Endothelial cell of umbilical vein (primary cell): ENCODE measurements around the gene RIPK3. TPM values are rescaled to one million over a fixed set of nuclear protein-coding genes. Genes with fewer than 3 reads are reported as not detected.

Experiments
- BruUV-seq: library from RNA; stranded (reverse); fragments of 400-500 nt; replicated peaks from 2 replicates; lab custom pipeline; 2021; lab: Mats Ljungman, UMichigan
- CTCF ChIA-PET: fragments of 300-600, 350-600 bp; sonication (Branson Sonifier 250); formaldehyde crosslinking; loops from one replicate; lab custom pipeline; 2021; ENCODE audit warnings: antibody characterized with exemption, inconsistent platforms; lab: Charles Lee
- POLR2A ChIA-PET: fragments of 300-600, 350-600 bp; sonication (Branson Sonifier 250); formaldehyde crosslinking; loops from one replicate; lab custom pipeline; 2021; ENCODE audit warnings: antibody characterized with exemption, inconsistent platforms; lab: Charles Lee
- DNase-seq: peaks from one replicate; pipeline ENCODE4 v3.0.0-alpha.2; 2011; ENCODE audit warnings: low read depth, low spot score
- FAIRE-seq: peaks from 2 replicates; lab custom pipeline; 2011; peaks lifted over from hg19 to GRCh38; lab: Jason Lieb, UNC
- H2AFZ ChIP-seq: 2 replicates; pipeline ENCODE4 v1.6.0; 2012; ENCODE audit warnings: low read depth, low read length, control low read depth, inconsistent platforms
- H3K27ac ChIP-seq: 2 replicates; pipeline ENCODE4 v1.5.1; 2011; ENCODE audit warnings: low read depth, mild to moderate bottlenecking, control low read depth, low read length, moderate library complexity; ENCODE audit not compliant: insufficient read depth
- H3K27me3 ChIP-seq, 2 experiments: 2 replicates each; pipeline versions ENCODE4 v1.6.0 to v1.6.1; 2011; ENCODE audit warnings: low read length in 2 of 2, mixed read lengths in 1 of 2; ENCODE audit not compliant: control insufficient read depth in 2 of 2, insufficient read depth in 2 of 2
- H3K36me3 ChIP-seq, 2 experiments: 2 replicates in 1 of 2; 3 replicates in 1 of 2; pipeline ENCODE4 v1.5.1; 2011; ENCODE audit warnings: low read length in 2 of 2, mild to moderate bottlenecking in 1 of 2, moderate library complexity in 1 of 2; ENCODE audit not compliant: control insufficient read depth in 2 of 2, insufficient read depth in 2 of 2; ENCODE audit errors: extremely low read depth in 1 of 2
- H3K4me1 ChIP-seq: 3 replicates; pipeline ENCODE4 v1.5.1; 2011; ENCODE audit warnings: mild to moderate bottlenecking, low read length; ENCODE audit not compliant: control insufficient read depth, insufficient read depth; ENCODE audit errors: extremely low read depth
- H3K4me2 ChIP-seq: 2 replicates; pipeline ENCODE4 v1.6.1; 2011; ENCODE audit warnings: low read length, control low read depth, mixed read lengths; ENCODE audit not compliant: insufficient read depth
- H3K4me3 ChIP-seq, 3 experiments: fragments of 200-600 bp in 1 of 3; sonication (generic), shearing (Covaris generic) in 1 of 3; replicated peaks in 1 of 3; 2 replicates each; pipeline ENCODE4 v1.5.1; 2011 to 2016; ENCODE audit warnings: control low read depth in 3 of 3, low read length in 3 of 3, mild to moderate bottlenecking in 2 of 3, inconsistent platforms in 1 of 3, low read depth in 1 of 3, moderate library complexity in 1 of 3; ENCODE audit not compliant: insufficient read depth in 1 of 3
- H3K79me2 ChIP-seq: 2 replicates; pipeline ENCODE4 v1.6.0; 2012; ENCODE audit warnings: low read length, inconsistent platforms; ENCODE audit not compliant: control insufficient read depth, insufficient read depth
- H3K9ac ChIP-seq: replicated peaks from 2 replicates; pipeline ENCODE3; 2011; ENCODE audit warnings: low read length, control low read depth; ENCODE audit not compliant: insufficient read depth; ENCODE audit errors: extremely low read depth
- H3K9me1 ChIP-seq: replicated peaks from 3 replicates; pipeline ENCODE4 v1.6.0; 2011; ENCODE audit warnings: mild to moderate bottlenecking, low read length; ENCODE audit not compliant: control insufficient read depth, insufficient read depth; ENCODE audit errors: extremely low read depth
- H3K9me3 ChIP-seq: replicated peaks from 2 replicates; pipeline ENCODE4 v1.5.1; 2012; ENCODE audit warnings: low read length, inconsistent platforms; ENCODE audit not compliant: control insufficient read depth, insufficient read depth
- H4K20me1 ChIP-seq: replicated peaks from 2 replicates; pipeline ENCODE3; 2011; ENCODE audit warnings: mild to moderate bottlenecking, low read length; ENCODE audit not compliant: control insufficient read depth, insufficient read depth; ENCODE audit errors: extremely low read depth
- EZH2 ChIP-seq: IDR thresholded peaks from 2 replicates; pipeline ENCODE4 v1.6.1; 2012; ENCODE audit warnings: borderline replicate concordance, low read depth, mild to moderate bottlenecking, moderate library complexity, low read length, inconsistent platforms; ENCODE audit not compliant: severe bottlenecking
- FOS ChIP-seq: IDR thresholded peaks from 2 replicates; pipeline ENCODE4 v1.6.1; 2011; ENCODE audit warnings: mild to moderate bottlenecking, low read length, moderate library complexity, borderline replicate concordance; ENCODE audit not compliant: insufficient read depth
- GATA2 ChIP-seq: IDR thresholded peaks from 2 replicates; pipeline ENCODE4 v1.7.0; 2011; ENCODE audit warnings: low read depth, mild to moderate bottlenecking, moderate library complexity, mixed read lengths, low read length; ENCODE audit not compliant: insufficient read length, insufficient read depth
- JUN ChIP-seq: IDR thresholded peaks from 2 replicates; pipeline ENCODE4 v1.6.1; 2011; ENCODE audit warnings: borderline replicate concordance, low read depth; ENCODE audit not compliant: insufficient read length, insufficient read depth
- MAX ChIP-seq: IDR thresholded peaks from 2 replicates; pipeline ENCODE4 v1.6.1; 2011; ENCODE audit not compliant: insufficient read depth, insufficient read length
- MYC ChIP-seq: IDR thresholded peaks from one replicate; pipeline ENCODE4 v1.6.1; 2011; ENCODE audit warnings: mild to moderate bottlenecking, low read depth, low read length
- POLR2A ChIP-seq: IDR thresholded peaks from 2 replicates; pipeline ENCODE4 v1.6.1; 2012; ENCODE audit warnings: low read depth, mild to moderate bottlenecking, control low read depth, low read length
- POLR2AphosphoS5 ChIP-seq: IDR thresholded peaks from 2 replicates; pipeline ENCODE4 v1.6.1; 2012; ENCODE audit warnings: low read depth, mild to moderate bottlenecking, control low read depth, low read length, moderate library complexity; ENCODE audit not compliant: insufficient read depth
- dilution Hi-C: fragments of 300-500 bp; cut with MboI; formaldehyde crosslinking; loops from one replicate; pipeline ENCODE4 v1.15.0; 2019; ENCODE audit warnings: low sequenced_read_pairs; ENCODE audit not compliant: extremely low pct_ligation_motif_present
- intact Hi-C: fragments of 100-400 bp; cut with micrococcal nuclease; formaldehyde crosslinking; loops from one replicate; pipeline ENCODE4 v1.10.0; 2022
- polyA plus RNA-seq, 4 experiments: library from polyadenylated mRNA; depleted of rRNA in 3 of 4; stranded (reverse) in 3 of 4; unstranded in 1 of 4; fragments of >200 nt; gene quantifications; 2 replicates each; pipeline versions ENCODE4 v1.2.1 to v1.2.3, GENCODE V29; 2011 to 2012; ENCODE audit warnings: missing spikeins in 1 of 4
- total RNA-seq: library from RNA; stranded (reverse); gene quantifications from 2 replicates; pipeline ENCODE4 v1.2.3, GENCODE V29; 2021
- TF ChIP-seq, protein P1 (sequence below), 2 donors: IDR thresholded peaks; 1 replicate in 1 of 2; 2 replicates in 1 of 2; pipeline ENCODE4 v1.5.1; 2011; ENCODE audit warnings: low read length in 2 of 2, mild to moderate bottlenecking in 2 of 2, moderate library complexity in 2 of 2, control low read depth in 1 of 2, inconsistent platforms in 1 of 2, low read depth in 1 of 2; ENCODE audit not compliant: insufficient read depth in 1 of 2; ENCODE audit errors: extremely low read depth in 1 of 2

Gene RIPK3
- total and polyA plus RNA-seq, 2 donors (not counting 3 experiments of a cell fraction or from before 2014, with no cell fraction given), result 3.1 to 5.1 TPM

GRCh38 chr14:24353559-24354481 lies 14.0 kb upstream of the RIPK3 start:
- no peaks in the 10 kb centered on the region for H3K79me2 ChIP-seq
- H3K9me3 ChIP-seq, result no peaks in the 10 kb centered on the region
- no peak overlapping the region for H3K4me2 ChIP-seq
- dilution Hi-C loops (no loop called here), intact Hi-C loops (no loop called here)
- POLR2A ChIA-PET, result no interaction called here
- H2AFZ ChIP-seq, result no peak overlapping the region
- no peaks in the 10 kb centered on the region for H4K20me1 ChIP-seq
- H3K4me3 ChIP-seq, result no peak overlapping the region
- TF ChIP-seq MYC, result no peak
- TF ChIP-seq MAX, result no peak
- TF ChIP-seq POLR2AphosphoS5, result no peak
- TF ChIP-seq JUN, result no peak
- no peak for TF ChIP-seq GATA2
- no peak for TF ChIP-seq EZH2
- TF ChIP-seq, protein P1, sequence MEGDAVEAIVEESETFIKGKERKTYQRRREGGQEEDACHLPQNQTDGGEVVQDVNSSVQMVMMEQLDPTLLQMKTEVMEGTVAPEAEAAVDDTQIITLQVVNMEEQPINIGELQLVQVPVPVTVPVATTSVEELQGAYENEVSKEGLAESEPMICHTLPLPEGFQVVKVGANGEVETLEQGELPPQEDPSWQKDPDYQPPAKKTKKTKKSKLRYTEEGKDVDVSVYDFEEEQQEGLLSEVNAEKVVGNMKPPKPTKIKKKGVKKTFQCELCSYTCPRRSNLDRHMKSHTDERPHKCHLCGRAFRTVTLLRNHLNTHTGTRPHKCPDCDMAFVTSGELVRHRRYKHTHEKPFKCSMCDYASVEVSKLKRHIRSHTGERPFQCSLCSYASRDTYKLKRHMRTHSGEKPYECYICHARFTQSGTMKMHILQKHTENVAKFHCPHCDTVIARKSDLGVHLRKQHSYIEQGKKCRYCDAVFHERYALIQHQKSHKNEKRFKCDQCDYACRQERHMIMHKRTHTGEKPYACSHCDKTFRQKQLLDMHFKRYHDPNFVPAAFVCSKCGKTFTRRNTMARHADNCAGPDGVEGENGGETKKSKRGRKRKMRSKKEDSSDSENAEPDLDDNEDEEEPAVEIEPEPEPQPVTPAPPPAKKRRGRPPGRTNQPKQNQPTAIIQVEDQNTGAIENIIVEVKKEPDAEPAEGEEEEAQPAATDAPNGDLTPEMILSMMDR (IDR thresholded peaks at IDR 0.05; ENCODE audit: extremely low read depth in 1 of 2, insufficient read depth in 1 of 2, low read depth in 1 of 2, low read length in 2 of 2), result no peak
- TF ChIP-seq FOS, result no peak
- TF ChIP-seq POLR2A, result no peak
- no TSS peak for BruUV-seq
- no peak overlapping the region for H3K9ac ChIP-seq
- H3K27ac ChIP-seq, result no peak overlapping the region
- no peak for FAIRE-seq
- H3K36me3 ChIP-seq, result no peaks in the 10 kb centered on the region
- CTCF ChIA-PET, result interaction anchor here (1.3 kb wide), 1 partner anchor 78 kb away, joined by 4 read pairs; no protein-coding TSS in a partner anchor
- H3K27me3 ChIP-seq, result peaks cover 30 to 33% of the 10 kb centered on the region in 2 experiments
- DNase-seq, result no peak
- H3K9me1 ChIP-seq, result no peaks in the 10 kb centered on the region
- H3K4me1 ChIP-seq, result no peaks in the 10 kb centered on the region
